Panc1 (cell line): ENCODE data around the gene BOD1. TPM values are rescaled to one million over a fixed set of nuclear protein-coding genes. Genes with fewer than 3 reads are reported as not detected.

Experiments
- ATAC-seq: fragments of 200-7000 bp; cut with Tn5 transposase; 2 replicates; pipeline ENCODE4 v1.9.1; 2020; ENCODE audit warnings: mild to moderate bottlenecking, moderate library complexity
- BruUV-seq: library from RNA; stranded (reverse); fragments of 400-500 nt; replicated peaks from 2 replicates; lab custom pipeline; 2021; lab: Mats Ljungman, UMichigan
- CTCF ChIA-PET: fragments of 300-600 bp; sonication (Branson Sonifier 250); formaldehyde crosslinking; loops from one replicate; lab custom pipeline; 2022; ENCODE audit warnings: antibody characterized with exemption; lab: Charles Lee
- POLR2A ChIA-PET: fragments of 300-600 bp; sonication (Branson Sonifier 250); formaldehyde crosslinking; loops from one replicate; lab custom pipeline; 2022; ENCODE audit warnings: antibody characterized with exemption; lab: Charles Lee
- DNase-seq: peaks from one replicate; pipeline ENCODE4 v3.0.0-alpha.2; 2010; ENCODE audit warnings: low read depth, low spot score
- H3K27ac ChIP-seq: 2 replicates; pipeline ENCODE4 v1.5.1; 2011; ENCODE audit warnings: mild to moderate bottlenecking, low read length, inconsistent platforms
- H3K27me3 ChIP-seq: fragments of 200-500 bp; sonication (Bioruptor generic); 2 replicates; pipeline ENCODE4 v1.6.0; 2014; ENCODE audit warnings: low read length, inconsistent platforms; ENCODE audit not compliant: control insufficient read depth, insufficient read depth
- H3K36me3 ChIP-seq: fragments of 200-500 bp; sonication (Bioruptor generic); 2 replicates; pipeline ENCODE4 v1.5.1; 2014; ENCODE audit warnings: inconsistent platforms, mild to moderate bottlenecking, low read length, moderate library complexity; ENCODE audit not compliant: control insufficient read depth, insufficient read depth
- H3K4me1 ChIP-seq: 2 replicates; pipeline ENCODE4 v1.5.1; 2011; ENCODE audit warnings: inconsistent platforms, mild to moderate bottlenecking, low read length, moderate library complexity; ENCODE audit not compliant: control insufficient read depth, insufficient read depth
- H3K4me3 ChIP-seq, 2 experiments: 2 replicates each; pipeline ENCODE4 v1.5.1; 2011 to 2012; ENCODE audit warnings: low read depth in 2 of 2, low read length in 2 of 2, mild to moderate bottlenecking in 2 of 2, inconsistent platforms in 1 of 2, moderate library complexity in 1 of 2
- H3K9me3 ChIP-seq: fragments of 200-500 bp; sonication (Bioruptor generic); 2 replicates; pipeline ENCODE4 v1.5.1; 2014; ENCODE audit warnings: low read depth, mild to moderate bottlenecking, inconsistent platforms, low read length, moderate library complexity; ENCODE audit not compliant: control insufficient read depth, insufficient read depth
- POLR2AphosphoS5 ChIP-seq: IDR thresholded peaks from 2 replicates; pipeline ENCODE4 v1.6.1; 2012; ENCODE audit warnings: mild to moderate bottlenecking, low read depth, low read length, moderate library complexity
- REST ChIP-seq, 2 experiments: IDR thresholded peaks; 2 replicates each; pipeline ENCODE4 v1.6.1; 2011 to 2012; ENCODE audit warnings: low read depth in 2 of 2, control low read depth in 1 of 2, low read length in 1 of 2, mild to moderate bottlenecking in 1 of 2, moderate library complexity in 1 of 2; ENCODE audit not compliant: insufficient read depth in 1 of 2
- SIN3A ChIP-seq: IDR thresholded peaks from 2 replicates; pipeline ENCODE4 v1.6.1; 2012; ENCODE audit warnings: low read depth, mild to moderate bottlenecking, low read length, moderate library complexity, borderline replicate concordance; ENCODE audit not compliant: insufficient read depth
- TCF7L2 ChIP-seq: IDR thresholded peaks from 2 replicates; pipeline ENCODE4 v1.6.1; 2011; ENCODE audit warnings: mild to moderate bottlenecking, low read depth, low read length, inconsistent platforms
- in situ Hi-C: cut with HindIII; loops from 2 replicates; pipeline ENCODE4 v1.10.0; 2016; ENCODE audit warnings: low sequenced_read_pairs, low pct_unique_long_range_greater_than_20kb
- intact Hi-C: fragments of 100-400 bp; cut with micrococcal nuclease; formaldehyde crosslinking; loops from one replicate; pipeline ENCODE4 v1.10.0; 2022; ENCODE audit not compliant: unreplicated experiment
- total RNA-seq: library from RNA; stranded (reverse); gene quantifications from one replicate; pipeline ENCODE4 v1.2.1, GENCODE V29; 2021; ENCODE audit not compliant: unreplicated experiment
- TF ChIP-seq, protein P1 (sequence below): fragments of 450-650 bp; IDR thresholded peaks from 2 replicates; pipeline ENCODE4 v1.5.1; 2017; ENCODE audit warnings: mild to moderate bottlenecking

BOD1 gene
- total RNA-seq, 1 experiment from 2014 or later = 86.1 TPM

- DNase-seq = no peak
- in situ Hi-C loops = no loop called here
- POLR2A ChIA-PET = no interaction called here
Observed at GRCh38 chr5:173592050-173592669, 24.3 kb downstream of the BOD1 start.

DNA sequence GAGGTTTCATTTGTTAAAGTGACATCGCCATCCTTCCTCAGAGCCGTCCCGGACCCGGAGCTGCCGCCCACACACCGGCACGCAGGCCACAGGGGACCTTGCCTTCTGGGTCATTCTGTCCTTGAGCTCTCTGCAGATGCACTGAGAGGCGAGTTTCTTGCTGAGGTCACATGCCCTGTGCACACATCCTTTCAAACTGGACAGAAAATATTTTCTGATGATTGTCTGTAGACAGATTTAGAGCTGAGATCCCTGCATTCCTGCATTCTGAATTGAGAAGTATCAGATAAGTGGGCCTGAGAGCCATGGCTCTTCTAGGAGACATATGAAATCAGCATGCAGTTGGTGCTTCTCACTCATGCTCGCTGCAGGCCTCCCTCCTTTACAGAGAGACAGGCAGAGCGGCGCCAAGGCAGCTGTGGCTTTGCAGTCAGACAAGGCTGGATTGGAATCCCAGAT, 25.4 kb downstream of the BOD1 start:
- ChIA-PET CTCF (no interaction called here), POLR2A (no interaction called here)
- Histone ChIP-seq H3K27ac (no peak overlapping the region), H3K4me3 (no peak overlapping the region), H3K4me1 (no peaks in the 10 kb centered on the region), H3K36me3 (no peaks in the 10 kb centered on the region), H3K9me3 (peaks cover 14% of the 10 kb centered on the region; the same call in 1 of the 2 replicates), H3K27me3 (no peaks in the 10 kb centered on the region)
- in situ Hi-C loops (no loop called here), intact Hi-C loops (no loop called here)
- DNase-seq = no peak
- BruUV-seq = no TSS peak
- TF ChIP-seq POLR2AphosphoS5 = no peak
- no peak for TF ChIP-seq SIN3A
- TF ChIP-seq TCF7L2 = no peak
- no peak for TF ChIP-seq REST (IDR thresholded peaks at IDR 0.05; ENCODE audit: insufficient read depth in 1 of 2, low read depth in 2 of 2, low read length in 1 of 2)
- TF ChIP-seq, protein P1, sequence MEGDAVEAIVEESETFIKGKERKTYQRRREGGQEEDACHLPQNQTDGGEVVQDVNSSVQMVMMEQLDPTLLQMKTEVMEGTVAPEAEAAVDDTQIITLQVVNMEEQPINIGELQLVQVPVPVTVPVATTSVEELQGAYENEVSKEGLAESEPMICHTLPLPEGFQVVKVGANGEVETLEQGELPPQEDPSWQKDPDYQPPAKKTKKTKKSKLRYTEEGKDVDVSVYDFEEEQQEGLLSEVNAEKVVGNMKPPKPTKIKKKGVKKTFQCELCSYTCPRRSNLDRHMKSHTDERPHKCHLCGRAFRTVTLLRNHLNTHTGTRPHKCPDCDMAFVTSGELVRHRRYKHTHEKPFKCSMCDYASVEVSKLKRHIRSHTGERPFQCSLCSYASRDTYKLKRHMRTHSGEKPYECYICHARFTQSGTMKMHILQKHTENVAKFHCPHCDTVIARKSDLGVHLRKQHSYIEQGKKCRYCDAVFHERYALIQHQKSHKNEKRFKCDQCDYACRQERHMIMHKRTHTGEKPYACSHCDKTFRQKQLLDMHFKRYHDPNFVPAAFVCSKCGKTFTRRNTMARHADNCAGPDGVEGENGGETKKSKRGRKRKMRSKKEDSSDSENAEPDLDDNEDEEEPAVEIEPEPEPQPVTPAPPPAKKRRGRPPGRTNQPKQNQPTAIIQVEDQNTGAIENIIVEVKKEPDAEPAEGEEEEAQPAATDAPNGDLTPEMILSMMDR = no peak
- no peak for ATAC-seq

More at GRCh38 chr5:173592050-173592669, 24.3 kb downstream of the BOD1 start:
- Histone ChIP-seq H3K27me3 (no peaks in the 10 kb centered on the region), H3K4me1 (no peaks in the 10 kb centered on the region), H3K27ac (no peak overlapping the region), H3K36me3 (no peaks in the 10 kb centered on the region), H3K4me3 (no peak overlapping the region), H3K9me3 (peaks cover 14% of the 10 kb centered on the region; the same call in 1 of the 2 replicates)
- TF ChIP-seq, protein P1 = peak; percentile 71; the same call in 1 of the 2 replicates
- TF ChIP-seq TCF7L2 (no peak), REST (IDR thresholded peaks at IDR 0.05; ENCODE audit: insufficient read depth in 1 of 2, low read depth in 2 of 2, low read length in 1 of 2) (no peak)
- ATAC-seq = no peak
- CTCF ChIA-PET = no interaction called here
- no TSS peak for BruUV-seq
- intact Hi-C loops = no loop called here
